H7 (cell line): ENCODE data around the gene FAM228B. TPM values are rescaled to one million over a fixed set of nuclear protein-coding genes. Genes with fewer than 3 reads are reported as not detected.

ENCODE experiments used
- DNase-seq: peaks from one replicate; pipeline ENCODE4 v3.0.0; 2012
- H3K27me3 ChIP-seq: 2 replicates; pipeline ENCODE4 v1.6.0; 2011; ENCODE audit warnings: mild to moderate bottlenecking, low read length; ENCODE audit not compliant: control insufficient read depth, insufficient read depth
- H3K36me3 ChIP-seq: replicated peaks from 2 replicates; pipeline ENCODE4 v1.5.1; 2011; ENCODE audit warnings: low read length; ENCODE audit not compliant: control insufficient read depth, insufficient read depth
- H3K4me3 ChIP-seq: 2 replicates; pipeline ENCODE4 v1.5.1; 2011; ENCODE audit warnings: low read depth, mild to moderate bottlenecking, control low read depth, low read length, moderate library complexity; ENCODE audit not compliant: insufficient read depth
- total RNA-seq: library from RNA; depleted of rRNA; stranded (reverse); fragments of >200 nt; shearing (Covaris generic); gene quantifications from 2 replicates; pipeline ENCODE4 v1.2.3, GENCODE V29; 2014

FAM228B gene
- total RNA-seq, 1 experiment from 2014 or later = 3.2 TPM

DNA sequence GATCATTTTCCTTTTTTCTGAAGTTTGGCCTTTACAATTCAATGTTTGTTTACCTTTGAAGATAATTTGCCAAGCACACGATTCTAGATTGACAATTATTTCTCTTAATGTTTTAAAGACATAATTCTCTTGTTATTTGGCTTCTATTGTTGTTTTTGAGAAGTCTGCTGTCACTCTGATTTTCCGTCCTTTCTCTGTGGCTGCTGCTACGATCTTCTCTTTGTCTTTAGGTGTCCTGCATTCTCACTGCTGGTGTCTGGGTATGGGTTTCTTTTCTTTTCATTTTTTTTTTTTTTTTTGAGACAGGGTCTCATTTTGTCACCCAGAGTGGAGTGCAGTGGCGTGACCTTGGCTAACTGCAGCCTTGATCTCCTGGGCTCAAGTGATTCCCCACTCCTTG, 36.4 kb downstream of the FAM228B start:
- Histone ChIP-seq H3K4me3 (no peak overlapping the region), H3K36me3 (no peaks in the 10 kb centered on the region), H3K27me3 (no peaks in the 10 kb centered on the region)
- DNase-seq = no peak

DNA sequence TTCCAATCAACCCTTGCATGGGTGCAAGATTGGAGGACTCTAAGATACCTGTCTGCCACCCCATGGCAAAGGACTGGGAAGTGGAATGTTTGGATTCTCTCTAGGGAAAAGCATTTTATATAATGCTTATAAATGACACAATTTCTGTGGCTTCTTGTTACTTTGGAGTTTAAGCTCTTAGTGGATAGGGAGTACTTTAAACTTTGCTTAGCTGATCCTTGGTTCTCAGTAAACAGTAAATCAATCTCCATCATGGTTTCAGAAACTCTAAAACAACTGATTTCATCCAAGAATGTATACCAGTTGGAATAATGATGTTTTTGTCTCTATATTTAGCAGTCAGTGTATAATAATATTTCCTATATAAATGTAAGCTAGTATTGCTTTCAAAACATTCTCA, 37.5 kb downstream of the FAM228B start:
- H3K36me3 ChIP-seq = no peaks in the 10 kb centered on the region
- no peak overlapping the region for H3K4me3 ChIP-seq
- DNase-seq = no peak
- no peaks in the 10 kb centered on the region for H3K27me3 ChIP-seq

DNA sequence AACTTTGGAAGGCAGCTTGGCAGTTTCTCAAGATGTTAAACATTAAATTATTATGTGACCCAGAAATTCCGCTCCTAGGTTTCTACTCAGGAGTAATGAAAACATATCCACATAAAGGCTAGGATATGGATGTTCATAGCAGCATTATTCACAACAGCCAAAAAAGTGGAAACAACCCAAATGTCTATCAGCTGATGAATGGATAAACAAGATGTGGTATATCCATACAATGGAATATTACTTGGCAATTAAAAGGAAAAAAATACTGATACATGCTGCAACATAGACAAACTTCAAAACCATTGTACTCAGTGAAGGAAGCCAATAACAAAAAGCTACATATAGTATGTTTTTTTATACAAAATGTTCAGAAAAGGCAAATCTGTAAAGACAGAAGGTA, 39.2 kb downstream of the FAM228B start:
- H3K27me3 ChIP-seq = no peaks in the 10 kb centered on the region
- H3K36me3 ChIP-seq = no peaks in the 10 kb centered on the region
- no peak overlapping the region for H3K4me3 ChIP-seq
- no peak for DNase-seq

DNA sequence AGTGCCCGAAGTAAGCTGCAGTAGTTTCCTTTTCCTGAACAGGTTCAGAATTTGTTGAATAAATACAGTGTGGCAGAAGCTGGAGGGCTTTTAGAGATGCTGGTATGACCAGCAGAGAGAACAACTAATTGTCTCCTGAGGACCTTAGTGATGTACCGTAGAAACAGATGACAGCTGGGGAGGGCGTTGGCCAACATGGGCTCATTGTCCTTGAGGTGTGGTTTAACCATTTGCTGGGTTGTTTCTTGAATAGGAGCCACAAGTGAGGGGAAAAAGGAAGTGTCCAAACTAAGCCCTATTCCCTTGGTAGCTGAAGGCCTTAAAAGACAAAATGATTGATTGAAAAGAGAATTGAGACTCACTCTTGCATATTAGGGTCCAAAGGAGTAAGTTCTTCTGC, 39.9 kb downstream of the FAM228B start:
- DNase-seq = no peak
- H3K36me3 ChIP-seq = no peaks in the 10 kb centered on the region
- no peaks in the 10 kb centered on the region for H3K27me3 ChIP-seq
- no peak overlapping the region for H3K4me3 ChIP-seq

DNA sequence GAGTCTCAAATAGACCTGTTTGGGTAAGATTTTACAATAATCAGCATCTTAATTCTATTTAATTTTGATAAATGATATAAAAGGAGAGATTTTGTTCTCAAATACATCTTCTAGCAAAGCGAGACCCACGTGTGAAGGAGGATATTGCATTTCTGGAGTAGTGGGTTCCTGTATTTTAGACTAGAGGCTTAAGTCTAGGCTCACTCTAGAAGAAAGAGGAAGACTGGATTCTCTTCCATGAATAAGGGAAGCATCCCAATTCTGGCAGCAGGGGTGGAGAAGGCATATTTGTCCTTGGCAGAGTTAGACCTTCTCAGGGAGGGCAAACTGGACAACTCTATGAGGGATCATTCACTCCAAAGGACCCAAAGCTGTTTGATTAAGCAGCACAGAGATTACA, 40.3 kb downstream of the FAM228B start:
- Histone ChIP-seq H3K4me3 (no peak overlapping the region), H3K27me3 (no peaks in the 10 kb centered on the region), H3K36me3 (no peaks in the 10 kb centered on the region)
- DNase-seq = no peak

DNA sequence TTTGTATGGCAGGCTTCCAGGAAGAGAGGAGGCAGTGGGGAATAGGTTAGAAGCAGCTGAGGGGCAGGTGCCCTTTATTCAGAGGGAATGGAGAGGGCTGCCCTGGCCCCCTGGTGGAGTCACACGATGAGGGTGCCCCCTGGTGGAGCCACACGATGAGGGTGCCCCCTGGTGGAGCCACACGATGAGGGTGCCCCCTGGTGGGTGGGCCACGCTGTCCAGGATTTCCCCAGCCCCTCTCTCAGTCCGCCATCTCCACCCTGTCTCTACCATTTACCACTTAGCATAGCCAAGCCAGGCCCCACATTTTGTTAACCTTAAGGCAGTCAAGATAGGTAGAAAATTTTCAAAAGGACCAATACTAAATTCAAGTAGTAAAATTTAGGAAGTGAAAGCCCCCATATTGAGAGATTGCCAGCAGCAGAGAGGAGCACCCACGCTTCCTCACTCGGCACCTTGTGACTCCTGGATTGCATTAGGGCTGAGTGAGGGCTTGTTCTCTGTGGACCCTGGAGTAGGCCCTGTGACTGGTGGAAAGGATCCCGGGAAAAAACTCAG, 41.2 kb downstream of the FAM228B start:
- Histone ChIP-seq H3K36me3 (no peaks in the 10 kb centered on the region), H3K27me3 (no peaks in the 10 kb centered on the region), H3K4me3 (no peak overlapping the region)
- peak; percentile 79 for DNase-seq

DNA sequence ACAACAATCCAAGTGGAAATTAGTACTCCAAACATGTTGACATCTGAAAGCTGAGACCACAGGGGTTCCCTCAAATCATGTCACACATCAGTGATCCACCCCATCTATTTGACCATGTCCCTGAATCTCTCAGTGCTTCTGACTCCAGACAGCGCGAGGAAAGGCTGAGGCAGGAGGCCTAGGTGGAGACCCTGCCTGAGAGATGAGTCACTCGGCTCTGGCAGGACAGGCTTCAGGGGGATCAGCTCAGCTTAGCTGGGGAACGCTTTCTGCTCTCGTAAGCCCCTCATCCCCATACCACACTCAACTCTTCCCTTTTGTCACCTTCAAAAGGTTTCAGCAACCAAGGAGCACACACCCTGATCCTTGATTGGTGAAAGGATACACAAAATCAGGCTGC, 45.8 kb downstream of the FAM228B start:
- Histone ChIP-seq H3K27me3 (no peaks in the 10 kb centered on the region), H3K36me3 (no peaks in the 10 kb centered on the region), H3K4me3 (no peak overlapping the region)
- no peak for DNase-seq

DNA sequence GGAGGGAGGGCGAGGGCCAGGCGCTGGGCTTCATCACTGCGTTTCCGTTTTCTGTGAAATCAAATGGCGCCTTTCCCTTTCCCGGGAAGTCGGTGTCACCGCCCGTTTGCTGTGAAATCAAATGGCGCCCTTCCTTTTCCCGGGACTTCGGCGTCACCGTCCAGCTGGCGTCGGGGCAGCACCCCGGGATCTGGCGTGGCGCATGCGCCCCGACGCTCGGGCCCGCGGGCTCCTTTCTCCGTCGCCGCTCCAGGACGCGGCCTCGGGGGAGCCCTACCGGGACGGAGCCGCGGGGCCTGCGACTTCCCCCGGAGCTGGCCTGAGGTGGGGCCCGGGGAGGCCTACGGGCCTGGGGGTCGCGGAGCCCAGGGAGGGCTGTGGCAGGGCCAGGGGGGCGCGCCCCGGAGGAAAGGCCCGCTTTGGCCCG, 51.6 kb downstream of the FAM228B start, which contains the start of gene FAM228A:
TSS of gene FAM228A (plus strand) at position 203 of the 427 bp plus-strand sequence. CDS start 428 bp downstream, outside the sequence.
- no peak within 1 kb of the TSS for H3K4me3 ChIP-seq
- no peaks in the 10 kb centered on the region for H3K27me3 ChIP-seq
- DNase-seq = peak; percentile 63
- no peaks in the 10 kb centered on the region for H3K36me3 ChIP-seq

DNA sequence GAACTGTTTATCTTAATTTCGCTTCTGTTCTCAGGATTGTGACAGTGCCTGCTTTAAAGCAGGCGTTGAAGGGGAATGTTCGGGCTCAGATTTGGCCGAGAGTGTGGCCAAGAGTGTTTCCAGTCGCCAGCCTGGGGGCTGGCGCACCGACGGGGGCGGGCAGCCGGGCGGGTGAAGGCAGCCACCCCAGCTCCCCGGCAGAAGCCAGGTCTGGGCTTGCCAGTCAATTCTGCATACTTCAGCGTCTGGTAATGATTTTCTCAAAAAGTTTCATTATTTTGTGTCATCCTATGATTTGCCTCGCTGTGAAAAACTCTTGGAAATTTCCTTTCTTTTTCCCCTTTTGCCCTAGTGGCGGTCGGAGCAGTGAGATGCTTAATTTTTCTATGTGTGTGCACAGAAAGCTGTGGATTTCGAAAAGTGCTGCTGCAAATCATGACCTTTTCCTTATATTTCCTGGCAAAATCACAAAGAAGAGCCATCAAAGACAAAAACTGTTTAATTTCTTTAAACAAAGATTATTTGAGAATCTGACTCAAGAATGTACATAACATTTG, 52.4 kb downstream of the FAM228B start:
- Histone ChIP-seq H3K27me3 (no peaks in the 10 kb centered on the region), H3K36me3 (no peaks in the 10 kb centered on the region), H3K4me3 (no peak overlapping the region)
- DNase-seq = no peak

DNA sequence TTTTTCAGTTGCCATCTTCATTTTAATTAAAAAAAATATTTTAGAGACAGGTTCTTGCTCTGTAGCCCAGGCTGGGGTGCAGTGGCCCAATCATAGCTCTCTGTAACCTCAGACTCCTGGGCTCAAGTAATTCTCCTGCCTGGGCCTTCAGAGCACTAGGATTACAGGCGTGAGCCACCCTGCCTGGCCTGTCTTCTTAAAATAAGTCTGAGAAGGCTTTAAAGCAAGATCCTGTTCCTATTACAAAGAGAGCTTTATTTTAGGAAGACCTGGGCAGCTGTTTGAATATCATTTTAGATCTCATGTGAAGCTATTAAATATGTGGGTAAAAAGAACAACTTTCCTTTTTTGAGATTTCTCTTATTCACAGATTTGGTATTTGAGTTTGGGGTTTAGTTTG, 53.1 kb downstream of the FAM228B start:
- no peak for DNase-seq
- Histone ChIP-seq H3K4me3 (no peak overlapping the region), H3K27me3 (no peaks in the 10 kb centered on the region), H3K36me3 (no peaks in the 10 kb centered on the region)

DNA sequence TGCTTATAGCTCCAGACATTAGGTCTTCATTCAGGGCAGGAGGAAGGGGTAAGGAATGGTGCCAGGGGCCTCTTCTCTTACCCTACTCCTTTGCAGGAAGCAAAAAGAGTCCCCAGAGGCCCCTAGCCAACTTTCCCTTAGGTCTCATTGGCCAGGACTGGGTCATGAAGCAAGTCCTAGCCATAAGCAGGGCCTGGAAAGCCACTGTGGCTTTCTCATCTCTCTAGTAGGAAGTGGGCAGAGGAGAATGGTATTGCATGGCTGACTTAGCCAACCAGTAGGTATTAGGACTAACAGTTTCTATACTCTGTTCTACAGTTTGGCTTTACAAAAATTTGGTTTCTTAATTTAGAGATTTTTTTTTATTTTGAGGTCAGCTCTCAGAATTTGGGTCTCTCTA, 56.4 kb downstream of the FAM228B start:
- DNase-seq = no peak
- H3K36me3 ChIP-seq = no peaks in the 10 kb centered on the region
- H3K4me3 ChIP-seq = no peak overlapping the region
- no peaks in the 10 kb centered on the region for H3K27me3 ChIP-seq

DNA sequence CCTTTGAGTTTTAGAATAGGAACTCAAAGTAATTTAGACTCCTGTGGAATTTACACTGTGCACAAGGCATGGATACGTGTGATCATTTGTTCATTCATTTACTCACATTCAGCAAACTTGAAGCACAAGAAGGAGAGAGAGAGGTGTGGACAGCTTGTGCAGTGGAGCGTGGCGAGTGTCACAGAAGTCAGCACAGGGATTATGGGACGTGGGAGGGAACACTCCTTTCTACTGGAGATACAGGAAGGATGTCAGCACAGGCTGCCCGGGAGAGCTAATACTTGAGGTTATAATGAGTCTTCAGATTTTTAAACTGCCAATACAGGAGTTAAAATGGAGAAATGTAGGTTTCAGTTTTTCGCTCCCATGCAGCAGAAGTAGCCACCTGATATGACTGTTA, 58.6 kb downstream of the FAM228B start:
- Histone ChIP-seq H3K36me3 (no peaks in the 10 kb centered on the region), H3K27me3 (no peaks in the 10 kb centered on the region), H3K4me3 (no peak overlapping the region)
- no peak for DNase-seq

DNA sequence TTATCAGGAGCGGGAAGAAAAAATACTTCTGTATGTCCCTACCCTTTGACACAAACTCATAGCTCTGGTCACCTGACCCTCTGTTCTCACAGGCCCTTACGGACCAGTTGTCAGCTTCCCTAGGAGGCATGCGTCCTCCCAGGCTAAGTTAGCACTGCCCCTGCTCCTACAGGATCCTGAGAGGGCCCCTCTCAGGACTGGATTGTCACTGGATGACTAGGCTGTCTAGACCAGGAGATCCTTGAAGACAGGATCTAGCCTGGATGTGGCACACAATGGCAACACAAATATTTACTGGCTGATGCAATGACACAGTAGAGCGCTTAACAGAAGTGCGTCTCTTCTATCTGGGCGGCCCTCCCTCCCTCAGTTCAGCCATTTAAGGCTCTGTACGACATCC, 59.2 kb downstream of the FAM228B start:
- no peak overlapping the region for H3K4me3 ChIP-seq
- DNase-seq = no peak
- H3K36me3 ChIP-seq = no peaks in the 10 kb centered on the region
- no peaks in the 10 kb centered on the region for H3K27me3 ChIP-seq

DNA sequence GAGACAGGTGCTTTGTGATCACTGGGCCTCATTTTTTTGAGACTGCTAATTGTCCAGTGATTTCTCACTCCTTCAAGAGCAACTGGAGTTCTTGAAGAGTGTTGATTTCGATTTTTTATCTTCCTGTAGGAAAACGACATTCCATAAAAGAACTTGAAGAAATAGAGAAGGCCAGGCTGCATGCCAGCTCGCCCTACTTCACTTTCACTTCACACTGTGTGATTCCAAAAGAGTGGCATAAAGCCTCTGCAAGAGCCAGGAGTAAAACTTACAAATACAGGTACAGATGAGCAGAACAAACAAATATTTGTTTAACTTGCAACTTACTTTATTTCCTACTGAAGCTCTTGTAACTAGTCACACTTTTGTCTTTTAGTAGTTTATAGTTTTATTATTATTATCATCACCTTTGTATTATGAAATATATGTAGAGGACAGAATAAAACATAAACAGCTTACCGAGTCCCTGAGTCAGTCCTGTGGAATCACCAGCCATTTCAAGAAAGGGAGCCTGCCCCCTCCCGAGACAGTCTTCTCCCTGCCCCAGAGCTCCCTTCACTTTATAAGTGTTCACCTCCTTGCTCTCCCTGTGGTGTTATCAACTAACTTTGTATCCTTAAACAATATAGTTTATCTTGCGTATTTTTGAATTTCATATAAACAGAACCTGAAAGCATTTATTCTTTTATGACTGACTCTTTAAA, 60.2 kb downstream of the FAM228B start:
- H3K36me3 ChIP-seq = no peaks in the 10 kb centered on the region
- H3K4me3 ChIP-seq = no peak overlapping the region
- H3K27me3 ChIP-seq = no peaks in the 10 kb centered on the region
- no peak for DNase-seq

DNA sequence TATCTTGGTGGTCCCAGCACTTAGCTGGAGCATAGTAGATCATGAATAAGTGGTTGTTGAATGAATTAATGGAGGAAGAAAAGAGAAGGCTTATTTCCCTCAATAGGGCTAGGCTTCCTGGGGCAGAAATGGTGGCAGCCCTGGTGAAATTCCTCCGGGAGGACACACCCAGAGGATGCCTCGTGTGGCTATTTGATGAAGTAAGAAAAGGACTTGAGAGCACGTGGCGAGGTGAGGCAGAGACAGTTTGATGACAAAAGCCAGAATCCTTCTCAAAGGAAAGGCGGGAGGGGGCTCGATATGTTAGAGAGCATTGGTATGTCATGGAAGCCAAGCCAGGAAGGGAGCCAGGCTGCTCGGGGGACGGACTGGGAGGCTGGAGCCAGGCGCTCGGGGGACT, 66.3 kb downstream of the FAM228B start:
- DNase-seq = no peak
- Histone ChIP-seq H3K36me3 (no peaks in the 10 kb centered on the region), H3K27me3 (no peaks in the 10 kb centered on the region; the same call in 1 of the 2 replicates), H3K4me3 (no peak overlapping the region)
